ENCODE data around the gene FTO. TPM values are rescaled to one million over a fixed set of nuclear protein-coding genes. Genes with fewer than 3 reads are reported as not detected.

Gene FTO
- total RNA-seq, 1 donor from 2014 or later, result 98.6 TPM

DNA sequence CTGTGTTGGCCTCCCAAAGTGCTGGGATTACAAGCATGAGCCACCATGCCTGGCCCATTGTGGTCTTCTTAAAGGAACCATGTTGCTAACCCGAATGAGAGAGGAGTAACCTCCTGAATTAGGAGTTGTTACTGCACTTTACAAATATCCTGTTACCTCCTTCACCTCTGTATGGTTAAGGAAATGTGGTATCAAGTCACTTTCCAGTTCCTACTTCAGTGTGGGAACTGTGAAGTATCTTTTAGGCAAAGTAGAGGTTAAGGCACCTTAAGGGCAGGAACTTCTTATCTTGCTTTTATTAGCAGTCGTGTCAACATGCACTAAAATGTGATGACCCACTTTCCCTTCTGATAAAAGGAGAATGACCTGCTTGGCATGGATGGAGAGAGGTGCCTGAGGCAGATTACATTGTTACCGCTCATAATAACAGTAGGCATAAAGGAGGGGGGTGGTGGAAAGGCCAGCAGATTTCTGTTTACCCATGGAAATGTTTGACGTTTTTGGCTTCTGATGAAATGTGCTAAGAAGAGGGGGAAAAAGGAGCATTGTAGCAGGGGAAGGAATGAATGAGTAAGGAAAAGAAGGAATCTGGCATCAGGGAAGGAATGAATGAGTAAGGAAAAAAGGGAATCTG lies 28.5 kb downstream of the FTO start:
- H3K9me3 ChIP-seq, result no peaks in the 10 kb centered on the region
- H3K36me3 ChIP-seq, result no peaks in the 10 kb centered on the region
- TF ChIP-seq, protein P1, sequence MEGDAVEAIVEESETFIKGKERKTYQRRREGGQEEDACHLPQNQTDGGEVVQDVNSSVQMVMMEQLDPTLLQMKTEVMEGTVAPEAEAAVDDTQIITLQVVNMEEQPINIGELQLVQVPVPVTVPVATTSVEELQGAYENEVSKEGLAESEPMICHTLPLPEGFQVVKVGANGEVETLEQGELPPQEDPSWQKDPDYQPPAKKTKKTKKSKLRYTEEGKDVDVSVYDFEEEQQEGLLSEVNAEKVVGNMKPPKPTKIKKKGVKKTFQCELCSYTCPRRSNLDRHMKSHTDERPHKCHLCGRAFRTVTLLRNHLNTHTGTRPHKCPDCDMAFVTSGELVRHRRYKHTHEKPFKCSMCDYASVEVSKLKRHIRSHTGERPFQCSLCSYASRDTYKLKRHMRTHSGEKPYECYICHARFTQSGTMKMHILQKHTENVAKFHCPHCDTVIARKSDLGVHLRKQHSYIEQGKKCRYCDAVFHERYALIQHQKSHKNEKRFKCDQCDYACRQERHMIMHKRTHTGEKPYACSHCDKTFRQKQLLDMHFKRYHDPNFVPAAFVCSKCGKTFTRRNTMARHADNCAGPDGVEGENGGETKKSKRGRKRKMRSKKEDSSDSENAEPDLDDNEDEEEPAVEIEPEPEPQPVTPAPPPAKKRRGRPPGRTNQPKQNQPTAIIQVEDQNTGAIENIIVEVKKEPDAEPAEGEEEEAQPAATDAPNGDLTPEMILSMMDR (IDR thresholded peaks at IDR 0.05), result no peak
- ATAC-seq (peak; percentile 65 to 90), DNase-seq (no peak)
- H3K4me1 ChIP-seq, result peaks cover 10% of the 10 kb centered on the region
- intact Hi-C loops (cut with DNase I), result no loop called here
- H3K4me3 ChIP-seq, result no peak overlapping the region
- no peak overlapping the region for H3K27ac ChIP-seq
- no peaks in the 10 kb centered on the region for H3K27me3 ChIP-seq (ENCODE audit: low read depth)

DNA sequence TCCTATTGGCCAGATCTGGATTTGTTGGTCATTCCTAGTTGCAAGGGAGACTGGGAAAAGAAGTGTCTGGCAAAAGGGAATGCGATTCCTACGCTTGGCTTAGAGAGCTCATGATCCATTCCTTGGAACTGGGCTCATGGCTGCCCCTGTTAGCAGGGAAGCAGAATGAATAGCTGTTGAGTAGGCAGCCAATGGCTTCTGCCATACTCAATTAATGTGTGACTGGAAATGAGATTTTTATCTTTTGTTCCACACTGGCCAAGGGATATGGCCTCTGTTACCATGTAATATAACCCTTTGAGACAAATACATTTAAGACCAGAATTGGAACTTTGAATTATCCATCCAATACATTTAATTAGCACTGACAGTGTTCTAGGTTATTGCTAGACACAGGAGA lies 31.0 kb downstream of the FTO start:
- no peaks in the 10 kb centered on the region for H3K9me3 ChIP-seq
- no peak for ATAC-seq
- H3K27me3 ChIP-seq (ENCODE audit: low read depth), result no peaks in the 10 kb centered on the region
- peaks cover 10% of the 10 kb centered on the region for H3K4me1 ChIP-seq
- intact Hi-C loops (cut with DNase I), result no loop called here
- TF ChIP-seq, protein P1 (IDR thresholded peaks at IDR 0.05), result no peak
- no peak overlapping the region for H3K27ac ChIP-seq
- no peaks in the 10 kb centered on the region for H3K36me3 ChIP-seq
- no peak overlapping the region for H3K4me3 ChIP-seq
- DNase-seq, result no peak

DNA sequence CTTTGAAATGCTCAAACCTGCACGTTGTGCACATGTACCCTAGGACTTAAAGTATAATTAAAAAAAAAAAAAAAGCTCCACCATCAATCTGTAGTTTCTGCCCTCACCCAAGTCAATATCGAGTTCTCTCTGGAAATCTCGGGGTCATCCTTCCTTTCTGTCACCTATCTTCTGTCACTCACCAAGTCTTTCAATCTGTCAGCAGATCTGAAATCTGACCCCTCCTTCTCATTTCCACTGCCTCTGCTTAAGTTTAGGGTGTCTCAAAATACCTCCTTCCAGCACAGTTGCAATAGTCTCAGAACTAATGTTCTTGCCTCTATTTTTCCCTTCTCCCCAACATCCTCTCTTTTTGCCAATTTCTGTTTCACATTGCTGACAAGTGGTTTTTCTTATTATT lies 32.3 kb downstream of the FTO start:
- TF ChIP-seq, protein P1 (IDR thresholded peaks at IDR 0.05), result no peak
- ATAC-seq, result no peak
- DNase-seq, result no peak
- H3K4me3 ChIP-seq, result no peak overlapping the region
- H3K4me1 ChIP-seq, result peaks cover 10% of the 10 kb centered on the region
- H3K9me3 ChIP-seq, result no peaks in the 10 kb centered on the region
- no peak overlapping the region for H3K27ac ChIP-seq
- no peaks in the 10 kb centered on the region for H3K27me3 ChIP-seq (ENCODE audit: low read depth)
- intact Hi-C loops (cut with DNase I), result no loop called here
- no peaks in the 10 kb centered on the region for H3K36me3 ChIP-seq

DNA sequence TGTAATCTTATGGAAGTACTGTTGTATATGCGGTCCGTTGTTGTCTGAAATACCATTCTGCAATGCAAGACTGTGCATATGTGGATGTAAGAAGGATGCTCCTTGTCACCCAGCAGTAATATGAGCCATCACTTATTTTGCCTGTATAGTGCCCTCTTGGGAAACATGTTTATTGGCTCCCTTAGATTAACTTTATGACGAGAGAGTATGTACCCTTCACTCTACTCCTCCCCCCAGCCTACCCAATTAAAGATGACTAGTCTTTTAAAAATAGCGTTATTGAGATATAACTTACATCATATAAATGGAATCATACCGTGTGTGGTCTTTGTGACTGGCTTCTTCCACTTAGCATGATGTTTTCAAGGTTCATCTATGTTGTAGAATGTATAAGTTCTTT lies 33.6 kb downstream of the FTO start:
- intact Hi-C loops (cut with DNase I), result no loop called here
- ATAC-seq, result no peak

DNA sequence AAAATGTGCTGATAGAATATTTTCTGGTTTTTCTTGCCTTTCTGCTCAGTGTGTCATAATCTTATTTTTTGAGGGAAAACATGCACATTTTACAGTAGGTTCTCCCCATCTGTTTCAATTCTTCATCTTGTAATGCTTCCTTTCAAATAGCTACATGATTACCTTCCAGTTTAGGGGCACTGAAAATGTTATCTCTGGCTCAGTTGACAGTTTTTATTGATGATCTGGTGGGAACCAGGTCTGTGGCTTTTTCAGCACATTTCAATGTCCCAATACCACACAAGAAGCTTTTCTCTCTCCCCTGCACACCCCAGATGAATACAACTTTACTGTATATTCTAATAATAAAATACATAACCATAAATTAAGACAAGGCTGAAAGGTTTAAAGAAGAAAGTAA lies 36.5 kb downstream of the FTO start:
- no peak for DNase-seq
- Histone ChIP-seq H3K9me3 (no peaks in the 10 kb centered on the region), H3K4me3 (no peak overlapping the region), H3K27ac (no peak overlapping the region), H3K4me1 (peaks cover 15% of the 10 kb centered on the region), H3K27me3 (ENCODE audit: low read depth) (no peaks in the 10 kb centered on the region), H3K36me3 (no peaks in the 10 kb centered on the region)
- TF ChIP-seq, protein P1 (IDR thresholded peaks at IDR 0.05), result no peak
- intact Hi-C loops (cut with DNase I), result no loop called here
- no peak for ATAC-seq

More for the DNA sequence above, 33.6 kb downstream of the FTO start:
- TF ChIP-seq, protein P1 (IDR thresholded peaks at IDR 0.05), result no peak
- no peaks in the 10 kb centered on the region for H3K27me3 ChIP-seq (ENCODE audit: low read depth)
- H3K9me3 ChIP-seq, result no peaks in the 10 kb centered on the region
- H3K27ac ChIP-seq, result no peak overlapping the region
- no peak for DNase-seq
- no peaks in the 10 kb centered on the region for H3K36me3 ChIP-seq
- H3K4me3 ChIP-seq, result no peak overlapping the region
- peaks cover 3% of the 10 kb centered on the region for H3K4me1 ChIP-seq

Data from lower lobe of right lung (tissue), 2 donors.